HFFc6 (cell line): ENCODE data around the gene PTPRC. TPM values are rescaled to one million over a fixed set of nuclear protein-coding genes. Genes with fewer than 3 reads are reported as not detected.

Source experiments
- DNase-seq: peaks from one replicate; pipeline ENCODE4 v3.0.0-alpha.2; 2018
- H3K27ac Mint-ChIP-seq: 2 replicates; pipeline ENCODE4 v1.8.0; 2020; ENCODE audit warnings: mild to moderate bottlenecking, mixed read lengths
- H3K27me3 Mint-ChIP-seq: 2 replicates; pipeline ENCODE4 v1.8.0; 2021; ENCODE audit warnings: mild to moderate bottlenecking, moderate library complexity, mixed read lengths; ENCODE audit not compliant: insufficient read depth
- H3K36me3 Mint-ChIP-seq: 2 replicates; pipeline ENCODE4 v1.8.0; 2021; ENCODE audit warnings: low read depth, mixed read lengths
- H3K4me1 Mint-ChIP-seq: 2 replicates; pipeline ENCODE4 v1.8.0; 2020; ENCODE audit warnings: low read depth, mixed read lengths
- H3K4me3 Mint-ChIP-seq: 2 replicates; pipeline ENCODE4 v1.8.0; 2020; ENCODE audit warnings: mild to moderate bottlenecking, moderate library complexity, mixed read lengths
- H3K9me3 Mint-ChIP-seq: 2 replicates; pipeline ENCODE4 v1.8.0; 2020; ENCODE audit warnings: mild to moderate bottlenecking, mixed read lengths
- CTCF ChIP-seq: fragments of 200-600 bp; sonication (generic); IDR thresholded peaks from 2 replicates; pipeline ENCODE4 v1.5.0; 2021; ENCODE audit warnings: antibody characterized with exemption, mild to moderate bottlenecking
- total RNA-seq, 6 experiments: library from RNA; stranded (reverse); fragmentation: NEBNext Ultra II Directional; extraction: Animal tissue kit (Norgen Biotek cat#: 25700); gene quantifications; 2 replicates in 1 of 6; 3 replicates in 5 of 6; pipeline ENCODE4 v1.2.3, GENCODE V29; 2021

PTPRC gene
- total RNA-seq, 6 experiments from 2014 or later = 0.19 to 0.96 (median 0.79) TPM

- no peaks in the 10 kb centered on the region for H3K27me3 Mint-ChIP-seq
- H3K27ac Mint-ChIP-seq = no peak overlapping the region
- peaks cover 16% of the 10 kb centered on the region for H3K4me1 Mint-ChIP-seq
- peaks cover 8% of the 10 kb centered on the region; the same call in 1 of the 2 replicates for H3K36me3 Mint-ChIP-seq
- TF ChIP-seq CTCF = no peak
- no peak overlapping the region for H3K4me3 Mint-ChIP-seq
- no peak for DNase-seq
- H3K9me3 Mint-ChIP-seq = no peaks in the 10 kb centered on the region
Observed at GRCh38 chr1:198806861-198807260, 168.0 kb downstream of the PTPRC start.

Other genes starting within 250 kb of the PTPRC start
- 1 to 10 TPM in 2 of 6 experiments, under 1 TPM in 4; 0.76 to 1.9 (median 0.95) TPM for gene ATP6V1G3, start 98.4 kb upstream of the PTPRC start, total RNA-seq